Glutamatergic neuron (in vitro differentiated cells): ENCODE measurements around the gene CFAP92. TPM values are rescaled to one million over a fixed set of nuclear protein-coding genes. Genes with fewer than 3 reads are reported as not detected.

Experiments
- DNase-seq: peaks from one replicate; pipeline ENCODE4 v3.0.0; 2022
- H3K27ac Mint-ChIP-seq: one replicate; pipeline ENCODE4 v1.8.0; 2020; ENCODE audit warnings: mild to moderate bottlenecking, mixed read lengths, inconsistent platforms; ENCODE audit not compliant: unreplicated experiment
- H3K27me3 Mint-ChIP-seq: one replicate; pipeline ENCODE4 v1.8.0; 2020; ENCODE audit warnings: mild to moderate bottlenecking, moderate library complexity, mixed read lengths, inconsistent platforms; ENCODE audit not compliant: unreplicated experiment
- H3K36me3 Mint-ChIP-seq: one replicate; pipeline ENCODE4 v1.8.0; 2020; ENCODE audit warnings: mild to moderate bottlenecking, mixed read lengths, inconsistent platforms; ENCODE audit not compliant: unreplicated experiment
- H3K4me1 Mint-ChIP-seq: one replicate; pipeline ENCODE4 v1.8.0; 2020; ENCODE audit warnings: mild to moderate bottlenecking, low read depth, mixed read lengths, inconsistent platforms; ENCODE audit not compliant: unreplicated experiment
- H3K4me3 Mint-ChIP-seq: one replicate; pipeline ENCODE4 v1.8.0; 2020; ENCODE audit warnings: mild to moderate bottlenecking, mixed read lengths, inconsistent platforms; ENCODE audit not compliant: unreplicated experiment
- H3K9me3 Mint-ChIP-seq: one replicate; pipeline ENCODE4 v1.8.0; 2020; ENCODE audit warnings: mild to moderate bottlenecking, moderate library complexity, mixed read lengths, inconsistent platforms; ENCODE audit not compliant: unreplicated experiment
- CTCF ChIP-seq: fragments of 200-600 bp; sonication (generic); IDR thresholded peaks from one replicate; pipeline ENCODE4 v1.5.0; 2021; ENCODE audit not compliant: partially characterized antibody, unreplicated experiment
- total RNA-seq: library from RNA; stranded (reverse); fragmentation: NEBNext Ultra II Directional; extraction: Animal tissue kit (Norgen Biotek cat#: 25700); gene quantifications from one replicate; pipeline ENCODE4 v1.2.1, GENCODE V29; 2021; ENCODE audit not compliant: unreplicated experiment

Gene CFAP92
- total RNA-seq, 1 donor from 2014 or later: 0.15 TPM

- peaks cover 11% of the 10 kb centered on the region for H3K4me1 Mint-ChIP-seq
- DNase-seq: no peak
- H3K36me3 Mint-ChIP-seq: peaks cover 11% of the 10 kb centered on the region
- H3K27me3 Mint-ChIP-seq: peaks cover 28% of the 10 kb centered on the region
- peaks cover 2% of the 10 kb centered on the region for H3K9me3 Mint-ChIP-seq
- H3K4me3 Mint-ChIP-seq: peak overlapping the region; percentile 54
- TF ChIP-seq CTCF: no peak
- H3K27ac Mint-ChIP-seq: no peak overlapping the region
Measured at GRCh38 chr3:129000742-129001100, 6.8 kb upstream of the CFAP92 start.

GRCh38 chr3:128999102-128999501 is 5.2 kb upstream of the CFAP92 start:
- Mint-ChIP-seq H3K9me3 (peaks cover 1% of the 10 kb centered on the region), H3K27me3 (peaks cover 25% of the 10 kb centered on the region), H3K27ac (no peak overlapping the region), H3K36me3 (peaks cover 11% of the 10 kb centered on the region), H3K4me1 (peaks cover 11% of the 10 kb centered on the region), H3K4me3 (no peak overlapping the region)
- TF ChIP-seq CTCF: no peak
- no peak for DNase-seq

- Mint-ChIP-seq H3K27ac (no peak overlapping the region), H3K27me3 (peaks cover 25% of the 10 kb centered on the region), H3K4me1 (peaks cover 11% of the 10 kb centered on the region), H3K9me3 (no peaks in the 10 kb centered on the region), H3K36me3 (peaks cover 11% of the 10 kb centered on the region), H3K4me3 (no peak overlapping the region)
- DNase-seq: no peak
- TF ChIP-seq CTCF: no peak
Measured at GRCh38 chr3:128998561-128998960, 4.7 kb upstream of the CFAP92 start.

GRCh38 chr3:128997486-128998133 is 3.7 kb upstream of the CFAP92 start:
- Mint-ChIP-seq H3K27me3 (peaks cover 20% of the 10 kb centered on the region), H3K4me1 (peaks cover 12% of the 10 kb centered on the region), H3K4me3 (no peak overlapping the region), H3K27ac (no peak overlapping the region), H3K36me3 (peaks cover 11% of the 10 kb centered on the region), H3K9me3 (no peaks in the 10 kb centered on the region)
- no peak for TF ChIP-seq CTCF
- no peak for DNase-seq

GRCh38 chr3:128996726-128997125 is 2.9 kb upstream of the CFAP92 start:
- Mint-ChIP-seq H3K27me3 (peaks cover 14% of the 10 kb centered on the region), H3K4me1 (peaks cover 10% of the 10 kb centered on the region), H3K27ac (no peak overlapping the region), H3K36me3 (peaks cover 11% of the 10 kb centered on the region), H3K9me3 (no peaks in the 10 kb centered on the region), H3K4me3 (no peak overlapping the region)
- TF ChIP-seq CTCF: no peak
- no peak for DNase-seq
